DOHH2 (cell line): ENCODE data around the gene ABHD13.

Source experiments
- CTCF ChIP-seq: fragments of 200-600 bp; sonication (generic); IDR thresholded peaks from one replicate; pipeline ENCODE4 v1.5.1; 2014; ENCODE audit warnings: antibody characterized with exemption, mild to moderate bottlenecking, low read depth, low read length; ENCODE audit not compliant: poor library complexity, severe bottlenecking
- EZH2phosphoT487 ChIP-seq: fragments of 200-600 bp; sonication (generic); IDR thresholded peaks from 2 replicates; pipeline ENCODE4 v1.6.1; 2017; ENCODE audit warnings: borderline replicate concordance, mild to moderate bottlenecking, antibody characterized with exemption, low read length, moderate library complexity, mixed read lengths

- no peak for TF ChIP-seq CTCF
- no peak for TF ChIP-seq EZH2phosphoT487
These were observed 7.6 kb upstream of the ABHD13 start for GRCh38 chr13:108210551-108210950.
